ENCODE data around the gene CFAP221.

Gene CFAP221

DNA sequence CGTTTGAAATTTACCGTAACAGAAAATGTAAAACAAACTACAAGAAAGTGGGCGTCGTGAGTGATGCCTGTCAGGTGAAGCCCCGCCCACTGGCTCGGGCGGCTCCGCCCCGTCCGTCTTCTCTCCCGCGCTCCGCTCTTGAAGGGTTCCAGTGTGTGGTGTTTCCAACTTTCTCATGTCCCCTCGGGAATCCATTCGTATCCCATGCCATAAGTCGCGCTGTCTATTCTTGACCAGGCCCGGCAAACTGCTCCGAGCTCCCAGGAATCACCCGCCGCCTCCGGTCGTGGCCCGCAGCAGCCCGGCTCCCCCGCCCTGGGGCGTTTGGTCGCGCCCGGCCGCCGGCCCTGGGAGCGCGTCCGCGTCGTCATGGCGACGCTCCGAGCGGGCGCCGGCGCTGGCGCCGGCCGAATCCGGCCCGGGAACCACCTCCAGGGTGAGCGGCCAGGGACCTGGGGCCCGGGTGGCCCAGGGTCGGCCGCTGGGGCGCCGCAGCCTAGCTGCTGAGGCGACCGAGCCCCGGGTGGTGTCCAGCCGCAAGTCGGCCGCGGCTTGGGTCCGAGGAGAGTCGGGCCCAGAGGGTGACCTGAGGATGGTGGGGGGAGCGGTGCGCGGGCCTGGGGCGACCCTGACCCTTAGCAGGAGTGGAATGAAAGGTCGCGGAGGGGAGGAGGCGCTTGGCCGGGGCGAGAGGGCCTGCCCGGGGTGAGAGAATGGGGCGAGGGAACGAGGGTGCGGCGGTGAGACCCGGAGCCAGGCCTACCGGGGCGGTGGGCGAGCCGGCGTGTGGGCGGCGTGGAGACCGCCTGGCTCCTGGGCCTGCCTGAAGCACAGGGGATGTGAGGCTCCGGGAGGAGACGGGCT, at the start of gene CFAP221:
Gene CFAP221 (plus strand): TSS at position 375 of the 864 bp plus-strand sequence. CDS start 1,683 bp downstream, outside the sequence.
- DNase-seq (ENCODE audit: low read depth): peak; percentile 76

DNA sequence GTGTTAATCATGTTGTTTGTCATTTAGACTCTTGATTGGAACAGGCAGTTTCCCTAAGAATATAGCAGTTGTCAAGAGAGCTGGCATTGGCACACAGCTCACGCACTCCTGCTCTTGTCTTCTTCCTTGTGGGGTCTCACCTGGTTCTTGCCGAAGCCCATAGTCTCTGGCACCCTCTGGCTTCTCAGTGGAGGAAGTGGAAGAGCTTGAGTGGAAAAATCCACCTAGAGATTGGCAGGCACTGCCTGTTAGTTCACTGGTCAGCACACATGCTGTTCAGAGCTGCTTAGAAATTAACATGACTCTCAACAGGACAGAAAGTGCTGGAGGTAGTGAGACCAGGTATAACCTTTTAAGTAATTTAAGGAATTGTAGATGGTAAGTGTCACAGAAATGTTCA, 48.3 kb upstream of the CFAP221 start:
- DNase-seq (ENCODE audit: low read depth): no peak

DNA sequence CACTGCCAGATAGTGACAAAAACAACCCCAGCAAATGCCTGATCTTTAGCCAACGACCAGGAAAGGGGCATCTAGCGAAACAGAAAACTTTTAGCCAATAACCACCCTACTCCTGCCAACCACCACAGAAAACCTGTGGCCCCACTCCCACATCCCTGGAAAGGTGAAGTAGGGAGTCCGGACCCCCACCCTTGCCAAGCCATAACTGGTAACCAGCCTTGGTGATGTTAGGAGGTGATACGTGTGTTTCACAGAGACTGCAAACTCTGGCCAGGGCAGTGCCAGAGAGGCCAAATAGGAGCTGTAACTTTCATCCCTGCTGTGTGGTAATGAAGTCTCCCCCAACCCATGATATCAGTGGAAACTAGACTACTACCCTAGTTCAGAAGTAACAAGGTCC, 47.6 kb upstream of the CFAP221 start:
- no peak for DNase-seq (ENCODE audit: low read depth)

DNA sequence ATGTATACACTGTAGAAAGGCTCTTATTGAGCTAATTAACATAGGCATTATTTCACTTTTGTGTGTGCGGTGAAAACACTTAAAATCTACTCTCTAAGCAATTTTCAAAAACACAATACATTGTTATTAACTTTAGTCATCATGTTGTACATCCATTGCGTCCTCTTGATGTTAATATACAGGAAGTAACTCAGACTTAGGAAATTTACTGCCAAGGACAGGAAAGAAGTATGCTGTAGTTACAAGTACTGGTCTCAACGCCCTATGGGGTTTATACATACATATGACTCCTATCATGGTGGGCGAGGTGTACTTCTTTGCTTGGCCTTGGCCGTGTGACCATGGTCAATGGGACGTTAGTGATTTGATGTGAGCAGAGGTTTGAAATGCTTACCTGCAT, 35.5 kb upstream of the CFAP221 start:
- DNase-seq (ENCODE audit: low read depth): peak; percentile 15

- DNase-seq (ENCODE audit: low read depth): no peak
These were observed 32.3 kb upstream of the CFAP221 start for GRCh38 chr2:119511989-119512388.

GRCh38 chr2:119512946-119513345, 31.3 kb upstream of the CFAP221 start:
- DNase-seq (ENCODE audit: low read depth): no peak

- no peak for DNase-seq (ENCODE audit: low read depth)
These were observed 30.4 kb upstream of the CFAP221 start for GRCh38 chr2:119513832-119514231.

DNA sequence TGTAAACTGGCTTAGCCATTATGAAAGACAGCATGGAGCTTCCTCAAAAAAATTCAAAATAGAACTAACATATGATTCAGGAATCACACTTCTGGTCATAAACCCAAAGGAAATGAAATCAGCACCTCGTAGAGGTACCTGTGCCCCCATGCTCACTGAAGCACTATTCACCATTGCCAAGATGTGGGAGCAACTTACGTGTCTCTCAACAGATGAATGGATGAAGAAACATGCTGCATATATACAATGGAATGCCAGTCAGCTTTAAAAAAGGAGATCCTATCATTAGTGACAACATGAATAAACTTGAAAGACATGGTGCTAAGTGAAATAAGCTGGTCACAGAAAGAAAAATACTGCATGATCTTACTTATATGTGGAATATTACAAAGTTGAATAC, 28.1 kb upstream of the CFAP221 start:
- DNase-seq (ENCODE audit: low read depth): no peak

GRCh38 chr2:119517433-119517832, 26.8 kb upstream of the CFAP221 start:
- peak; percentile 54 for DNase-seq (ENCODE audit: low read depth)

DNA sequence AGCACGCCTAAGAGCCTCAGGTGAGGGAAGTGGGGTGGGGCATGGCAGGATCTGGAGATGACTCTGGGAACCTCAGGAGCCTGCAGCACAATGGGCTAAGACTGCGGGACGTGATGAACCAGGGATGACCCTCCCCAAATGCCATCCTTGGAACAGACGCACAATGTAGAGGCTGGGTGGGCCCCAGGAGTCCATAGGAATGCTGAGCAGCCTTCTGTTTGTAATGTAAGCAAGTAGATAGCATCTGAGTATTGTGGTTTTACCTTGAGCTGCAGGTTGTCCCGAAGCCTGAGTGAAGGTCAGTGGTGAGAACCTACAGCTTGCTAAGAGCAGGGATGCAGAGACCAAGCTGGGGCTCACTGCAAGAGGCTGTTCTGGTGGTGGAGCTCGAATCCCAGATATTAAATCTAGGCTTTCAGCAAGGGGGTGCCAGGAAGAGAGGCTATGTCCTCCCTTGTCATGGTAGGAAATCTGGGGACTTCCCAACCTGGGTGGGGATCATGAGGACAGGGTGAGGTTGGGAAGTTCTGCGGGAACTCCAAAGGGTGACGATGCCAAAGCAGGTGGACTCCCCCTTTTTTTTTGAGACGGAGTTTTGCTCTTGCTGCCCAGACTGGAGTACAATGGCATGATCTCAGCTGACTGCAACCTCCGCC, 25.7 kb upstream of the CFAP221 start:
- no peak for DNase-seq (ENCODE audit: low read depth)

- DNase-seq (ENCODE audit: low read depth): no peak
These were observed 25.2 kb upstream of the CFAP221 start for GRCh38 chr2:119519057-119519408.

GRCh38 chr2:119520696-119521432, 23.4 kb upstream of the CFAP221 start:
- no peak for DNase-seq (ENCODE audit: low read depth)

- no peak for DNase-seq (ENCODE audit: low read depth)
These were observed 22.7 kb upstream of the CFAP221 start for GRCh38 chr2:119521433-119522050.

DNA sequence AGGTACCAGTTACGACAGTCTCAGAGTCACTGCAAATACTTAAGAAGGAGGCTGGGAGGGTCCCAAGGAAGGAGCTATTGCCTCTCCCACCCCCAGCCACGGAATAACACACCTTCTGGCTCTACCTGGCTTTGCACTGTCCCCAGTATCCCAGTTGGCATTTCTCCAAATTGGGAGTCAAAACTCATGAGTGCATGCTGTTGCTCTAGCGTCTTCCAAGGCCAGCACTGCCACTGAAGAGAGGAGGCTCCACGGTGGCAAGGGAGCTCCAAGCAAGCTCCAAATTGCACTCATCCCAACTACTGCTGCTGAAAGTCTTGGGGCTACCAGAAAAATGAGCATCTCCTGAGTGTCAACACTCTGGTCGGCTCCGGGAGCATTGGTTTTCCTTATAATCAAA, 21.6 kb upstream of the CFAP221 start:
- no peak for DNase-seq (ENCODE audit: low read depth)

DNA sequence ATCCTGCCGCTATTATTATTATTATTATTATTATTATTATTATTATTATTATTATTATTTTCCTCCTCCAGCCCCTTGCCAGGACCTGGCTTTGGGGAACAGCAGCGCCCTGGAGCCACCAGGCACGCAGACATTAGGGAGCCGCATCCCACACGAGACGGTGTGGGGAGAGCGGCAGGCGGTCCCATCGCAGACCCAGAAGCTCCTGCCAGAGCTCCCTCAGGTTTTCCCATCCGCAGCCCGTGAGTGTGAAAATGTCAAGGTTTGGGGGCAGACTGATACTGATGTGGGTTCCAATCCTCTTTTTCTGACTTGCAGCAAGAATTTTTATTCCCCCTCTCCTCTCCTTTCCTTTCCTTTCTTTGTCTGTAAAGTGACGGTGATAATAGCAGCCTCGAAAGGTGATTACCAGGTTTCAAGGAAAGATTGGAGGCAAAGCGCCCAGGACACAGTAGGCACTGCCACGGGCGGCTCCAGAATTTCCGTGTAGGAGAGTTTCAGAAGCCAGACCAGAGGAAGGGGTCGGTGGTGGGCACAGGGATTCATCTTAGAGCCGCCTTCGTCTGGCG, 20.8 kb upstream of the CFAP221 start:
- no peak for DNase-seq (ENCODE audit: low read depth)

DNA sequence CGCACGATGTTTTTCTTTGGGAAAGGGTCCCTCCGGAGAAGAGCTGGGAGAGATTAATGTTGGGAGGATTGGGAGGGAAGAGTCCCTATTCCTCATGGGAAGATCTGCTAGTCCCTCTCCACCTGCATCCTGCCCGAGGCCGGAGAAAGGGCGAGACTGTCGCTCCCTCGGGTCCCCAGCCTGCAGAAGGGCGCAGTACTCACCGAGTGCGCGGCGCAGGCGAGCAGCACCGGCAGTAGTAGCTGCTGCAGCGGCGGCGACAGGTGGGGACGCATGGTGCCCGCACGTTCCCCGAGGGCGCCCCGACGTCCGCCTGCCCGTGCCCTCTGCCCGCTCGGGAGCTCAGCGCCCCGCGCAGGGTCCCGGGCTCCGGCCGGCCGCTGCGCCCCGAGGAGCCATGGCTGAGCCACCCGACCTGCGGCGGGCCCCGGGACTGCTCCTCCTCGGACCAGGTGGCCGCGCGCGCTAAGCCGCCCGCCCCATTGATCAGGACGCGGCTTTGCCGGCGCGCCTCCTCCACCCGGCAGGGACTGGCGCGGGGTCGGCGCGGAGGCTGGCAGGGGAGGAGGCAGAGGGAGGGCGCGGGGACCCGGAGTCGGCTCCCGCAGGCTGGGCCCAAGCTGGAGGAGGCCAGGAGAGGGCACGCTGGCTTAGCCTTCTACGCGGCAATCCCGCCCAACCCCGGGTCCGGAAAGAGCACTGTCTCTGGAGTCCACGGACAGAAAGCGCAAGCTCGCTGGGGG, 20.1 kb upstream of the CFAP221 start, which contains the start of gene SCTR:
Gene SCTR (minus strand): TSS at position 532 of the 743 bp plus-strand sequence. CDS start 257 bp downstream, at position 275.
- no peak for DNase-seq (ENCODE audit: low read depth)

GRCh38 chr2:119525614-119526013, 18.6 kb upstream of the CFAP221 start:
- DNase-seq (ENCODE audit: low read depth): no peak

DNA sequence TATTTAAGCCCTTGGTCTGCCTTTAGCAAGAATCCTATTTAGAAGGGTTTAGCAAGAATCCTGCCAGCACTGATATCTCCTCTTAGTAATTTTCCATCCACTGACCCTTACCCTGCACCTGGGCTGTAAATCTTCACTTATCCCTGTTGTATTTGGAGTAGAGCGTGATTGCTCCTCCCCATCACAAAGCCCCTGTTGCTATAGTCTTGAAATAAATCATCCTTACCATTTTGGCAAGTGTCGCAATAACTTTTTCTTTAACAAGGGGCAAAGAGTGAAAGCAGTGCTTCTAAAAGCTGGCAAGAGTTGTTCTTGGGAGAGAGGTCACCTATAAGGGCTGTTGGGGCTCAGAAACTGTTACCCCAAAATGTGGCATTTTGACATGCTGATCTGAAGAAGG, 16.2 kb upstream of the CFAP221 start:
- no peak for DNase-seq (ENCODE audit: low read depth)

- no peak for DNase-seq (ENCODE audit: low read depth)
These were observed 13.0 kb upstream of the CFAP221 start for GRCh38 chr2:119531292-119531691.

- DNase-seq (ENCODE audit: low read depth): no peak
These were observed 10.7 kb upstream of the CFAP221 start for GRCh38 chr2:119533560-119533959.

DNA sequence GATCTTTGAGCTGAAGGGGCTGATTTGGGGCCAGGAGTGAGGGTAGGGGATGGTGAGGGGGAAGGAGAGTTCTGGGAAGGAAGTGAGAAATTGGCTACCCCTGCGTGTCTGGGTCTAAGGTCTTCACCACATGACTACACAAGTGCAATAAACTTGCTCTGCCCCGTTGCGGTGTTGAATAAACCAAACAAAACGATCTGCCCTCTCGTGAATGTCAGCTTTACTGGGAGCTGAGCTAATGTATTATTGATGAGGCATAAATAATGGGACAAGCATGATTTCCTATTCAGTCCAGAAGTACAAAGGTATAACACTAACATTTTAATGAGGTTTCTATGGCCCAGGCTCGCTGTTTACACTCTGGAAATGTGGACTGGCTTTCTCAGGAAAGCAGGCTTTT, 8.0 kb upstream of the CFAP221 start:
- no peak for DNase-seq (ENCODE audit: low read depth)
